Measurements from ENCODE around the gene FHIT. TPM values are rescaled to one million over a fixed set of nuclear protein-coding genes. Genes with fewer than 3 reads are reported as not detected.

The FHIT gene
- polyA plus RNA-seq, 3 donors: 25.7 to 31.0 (median 25.7) TPM

DNA sequence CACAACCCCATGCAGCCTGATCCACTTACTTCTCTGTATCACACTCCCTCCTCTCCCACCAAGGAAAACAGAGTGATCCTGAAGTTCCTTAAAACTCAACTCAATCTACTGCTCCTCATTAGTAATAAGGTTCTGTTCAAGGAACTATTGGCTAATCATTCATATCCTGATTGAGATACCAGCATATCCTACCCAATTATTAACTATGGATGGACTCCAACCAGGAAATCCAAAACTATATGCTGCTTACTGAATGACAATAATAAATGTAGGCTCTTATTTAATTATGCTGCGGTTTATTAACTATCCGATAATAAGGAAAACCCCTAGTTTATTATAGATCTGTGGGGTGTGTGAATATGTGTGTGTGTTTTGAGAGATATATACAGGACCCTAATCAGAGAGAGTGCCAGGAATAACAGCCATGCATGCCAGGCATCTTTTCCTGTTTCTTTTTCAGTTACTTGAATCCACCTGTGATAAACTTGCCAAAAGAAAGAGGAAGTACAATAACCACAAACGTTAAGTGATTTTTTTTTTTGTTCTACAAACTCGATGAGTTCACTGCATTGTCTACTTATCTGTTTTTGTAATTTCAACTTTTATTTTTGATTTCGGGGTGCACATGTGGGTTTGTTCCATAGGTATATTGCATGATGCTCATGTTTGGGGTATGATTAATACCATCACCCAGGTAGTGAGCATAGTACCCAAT is 1169.7 kb downstream of the FHIT start:
- DNase-seq (ENCODE audit: extremely low read depth in 1 of 11, low read depth in 9 of 11, low spot score in 4 of 11): no peak

DNA sequence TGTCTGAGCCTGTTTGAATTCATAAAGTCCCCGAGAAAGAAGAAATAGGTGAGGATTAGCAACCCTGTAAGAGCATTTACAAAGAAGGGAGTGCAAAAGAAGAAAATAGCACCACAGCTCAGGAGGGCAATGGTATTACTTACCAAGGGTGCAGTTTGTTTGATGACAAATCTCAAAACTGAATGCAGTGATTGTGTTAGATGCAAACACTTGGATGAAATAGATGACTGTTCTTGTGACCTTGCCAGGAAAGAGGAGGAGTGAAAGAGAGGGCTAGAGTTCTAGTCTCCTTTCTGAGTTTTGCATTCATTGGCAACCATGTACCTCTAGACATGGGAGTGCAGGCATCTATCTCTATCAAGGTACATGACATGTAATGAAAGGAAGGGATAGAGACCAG is 1170.6 kb downstream of the FHIT start:
- DNase-seq (ENCODE audit: extremely low read depth in 1 of 11, low read depth in 9 of 11, low spot score in 4 of 11): no peak

DNA sequence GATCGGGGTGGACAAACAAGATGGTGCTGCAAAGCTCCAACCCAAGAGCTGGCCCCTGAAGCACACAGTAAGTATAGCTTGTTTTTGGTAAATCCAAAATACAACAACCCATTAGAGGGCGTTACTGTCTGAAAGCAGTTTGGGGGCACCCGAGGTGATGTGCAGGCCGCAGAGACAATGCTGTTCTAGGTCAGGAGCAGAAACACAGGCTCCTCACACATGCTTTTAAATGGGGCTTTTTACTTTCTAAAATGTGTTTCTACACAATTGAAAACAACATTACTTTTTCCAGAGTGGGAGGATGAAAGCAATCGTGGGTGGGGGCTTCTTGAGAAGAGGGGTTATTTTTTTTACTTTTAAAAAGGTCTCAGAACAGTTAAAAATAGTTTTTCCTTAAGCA is 1172.2 kb downstream of the FHIT start:
- DNase-seq (ENCODE audit: extremely low read depth in 1 of 11, low read depth in 9 of 11, low spot score in 4 of 11): no peak

DNA sequence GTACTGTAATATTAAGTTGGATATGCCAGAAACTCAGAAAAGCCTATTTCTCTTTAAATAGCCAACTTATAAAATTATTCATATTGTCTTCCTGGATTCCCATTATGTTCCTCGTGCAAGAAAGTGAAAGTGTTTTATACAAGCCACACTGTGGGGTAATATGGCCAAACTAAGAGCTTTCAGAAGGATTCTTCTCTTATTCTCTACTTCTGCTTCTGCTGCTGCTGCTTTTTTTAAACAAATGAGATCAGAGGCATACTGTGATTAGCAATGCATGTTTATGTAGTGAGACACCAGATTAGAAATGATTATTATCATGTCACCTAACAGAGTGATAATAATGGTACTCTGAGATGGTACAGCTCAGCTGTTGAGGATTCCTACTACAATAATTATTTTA is 1174.9 kb downstream of the FHIT start:
- no peak for DNase-seq (ENCODE audit: extremely low read depth in 1 of 11, low read depth in 9 of 11, low spot score in 4 of 11)

DNA sequence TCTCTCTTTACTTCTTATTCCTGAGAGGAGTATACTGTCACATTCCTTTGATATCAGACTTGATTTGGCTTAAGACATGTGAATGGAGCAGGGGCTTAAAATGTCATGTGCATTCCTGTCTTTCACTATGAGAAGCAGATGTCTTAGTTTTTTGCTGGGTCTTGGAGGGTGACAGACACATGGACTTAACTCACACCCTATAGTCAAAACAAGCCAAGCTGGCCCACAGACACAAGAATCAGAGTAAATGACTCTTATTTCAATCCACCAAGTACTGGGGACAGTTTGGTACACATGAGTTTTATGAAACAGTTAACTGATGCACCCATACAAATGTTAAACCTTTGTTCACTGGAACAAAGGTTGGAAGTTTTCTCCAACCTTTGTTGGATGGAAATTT is 1177.3 kb downstream of the FHIT start:
- DNase-seq (ENCODE audit: extremely low read depth in 1 of 11, low read depth in 9 of 11, low spot score in 4 of 11): no peak

DNA sequence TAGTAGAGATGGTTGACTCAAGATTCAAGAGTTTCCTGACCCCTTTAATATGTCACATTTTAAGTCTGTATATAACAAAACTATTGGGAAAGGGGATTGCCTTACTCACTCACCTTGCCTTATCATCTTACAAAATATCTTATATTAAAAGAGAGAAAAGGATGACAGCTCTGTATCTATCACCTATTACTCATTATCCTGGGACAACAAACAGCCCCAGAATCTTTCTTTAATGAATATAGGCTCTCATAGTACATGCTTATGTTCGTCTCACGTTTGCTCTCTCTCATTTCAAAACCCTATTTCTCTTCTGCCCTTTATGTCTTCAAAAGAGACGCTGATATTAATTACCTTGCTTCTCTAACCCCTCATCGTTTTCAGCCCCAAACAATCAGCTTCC is 1178.0 kb downstream of the FHIT start:
- DNase-seq (ENCODE audit: extremely low read depth in 1 of 11, low read depth in 9 of 11, low spot score in 4 of 11): no peak

DNA sequence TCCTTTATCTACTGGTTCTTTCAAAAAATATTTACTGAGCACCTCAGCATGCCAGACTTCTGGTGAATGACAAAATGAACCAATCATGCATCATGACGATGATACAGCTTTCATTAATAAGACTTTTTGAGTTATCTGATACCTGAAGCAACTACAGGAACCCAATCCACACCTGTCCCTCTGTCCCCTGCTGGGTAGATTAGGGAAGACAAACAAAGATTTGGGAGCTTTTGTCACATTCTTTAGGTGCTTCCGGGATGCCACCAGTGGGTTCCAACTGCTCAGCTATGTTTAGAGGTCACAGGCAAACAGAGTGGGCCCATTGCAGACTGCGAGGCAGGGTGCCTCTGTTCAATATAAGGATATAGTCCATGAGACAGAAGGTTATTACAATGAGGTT is 1180.9 kb downstream of the FHIT start:
- DNase-seq (ENCODE audit: extremely low read depth in 1 of 11, low read depth in 9 of 11, low spot score in 4 of 11): no peak

DNA sequence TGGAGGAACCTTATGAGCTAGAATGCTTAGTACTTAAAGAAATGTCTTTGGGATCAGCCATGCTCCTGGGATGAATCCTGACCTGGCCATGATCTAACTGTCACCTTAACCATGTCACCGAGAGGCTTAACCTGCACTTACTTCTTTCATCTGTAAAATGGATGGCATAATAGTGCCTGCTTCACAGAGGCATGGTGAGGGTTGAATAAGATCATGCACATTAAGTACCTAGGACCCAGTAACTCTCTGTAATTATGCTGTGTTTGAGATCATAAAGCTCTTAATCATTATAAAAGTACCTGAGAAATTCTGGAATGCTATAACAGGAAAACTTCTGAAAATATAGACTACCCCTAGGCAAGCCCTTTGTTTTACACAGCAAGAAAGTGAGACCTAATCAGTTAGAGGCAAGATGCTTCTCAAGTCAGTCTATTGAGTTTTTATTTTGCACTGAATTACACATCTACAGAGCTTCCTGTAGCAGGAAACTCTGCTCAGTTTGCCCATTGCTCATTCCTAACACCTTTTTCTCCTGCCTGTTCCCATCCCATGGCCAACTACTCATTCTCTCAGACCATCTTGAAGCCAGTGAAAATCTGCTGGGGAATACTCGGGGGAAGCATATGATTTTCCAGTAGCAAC is 1185.9 kb downstream of the FHIT start:
- DNase-seq (ENCODE audit: extremely low read depth in 1 of 11, low read depth in 9 of 11, low spot score in 4 of 11): no peak

DNA sequence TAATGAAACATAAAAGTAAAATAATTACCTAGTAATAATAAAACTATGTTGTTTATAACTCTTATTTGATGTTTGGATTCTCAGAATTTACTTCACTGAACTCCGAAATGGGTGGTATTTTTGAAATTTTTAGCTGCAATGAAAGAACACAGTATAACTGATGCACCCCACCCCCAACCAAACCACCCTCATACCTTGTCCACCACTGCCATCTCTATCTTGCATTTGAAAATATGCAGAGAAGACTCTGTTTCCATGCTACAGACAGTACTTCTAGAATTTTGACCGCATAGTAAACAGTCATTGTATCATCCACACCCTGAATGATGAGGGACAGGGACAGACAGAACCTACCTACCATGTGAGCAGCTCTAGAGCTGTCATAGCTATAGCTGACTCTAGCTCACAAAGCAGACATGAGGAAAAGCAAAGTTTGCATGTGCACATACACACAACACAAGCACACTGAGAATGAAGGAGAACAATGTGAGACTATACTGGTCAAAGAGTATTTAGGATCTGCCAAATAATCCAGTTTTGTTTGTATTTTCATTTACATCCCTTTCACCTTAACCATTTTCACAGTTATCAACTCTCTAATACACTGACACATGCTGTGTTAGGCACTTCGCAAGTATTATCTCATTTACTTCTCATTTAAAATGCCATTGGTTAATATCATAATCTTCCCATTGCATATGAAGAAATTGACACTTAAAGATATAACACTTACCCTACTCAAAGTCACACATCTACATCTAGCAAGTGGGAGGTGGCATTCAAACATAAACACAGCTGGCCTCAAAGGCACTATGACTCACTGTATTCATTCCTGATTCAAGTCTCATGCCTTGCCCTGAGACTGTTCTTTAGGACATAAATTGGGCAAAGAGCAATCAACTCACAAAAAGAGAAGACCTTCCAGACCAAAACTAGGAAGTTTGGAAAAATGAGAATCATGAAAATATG is 1186.8 kb downstream of the FHIT start:
- DNase-seq (ENCODE audit: extremely low read depth in 1 of 11, low read depth in 9 of 11, low spot score in 4 of 11): no peak

DNA sequence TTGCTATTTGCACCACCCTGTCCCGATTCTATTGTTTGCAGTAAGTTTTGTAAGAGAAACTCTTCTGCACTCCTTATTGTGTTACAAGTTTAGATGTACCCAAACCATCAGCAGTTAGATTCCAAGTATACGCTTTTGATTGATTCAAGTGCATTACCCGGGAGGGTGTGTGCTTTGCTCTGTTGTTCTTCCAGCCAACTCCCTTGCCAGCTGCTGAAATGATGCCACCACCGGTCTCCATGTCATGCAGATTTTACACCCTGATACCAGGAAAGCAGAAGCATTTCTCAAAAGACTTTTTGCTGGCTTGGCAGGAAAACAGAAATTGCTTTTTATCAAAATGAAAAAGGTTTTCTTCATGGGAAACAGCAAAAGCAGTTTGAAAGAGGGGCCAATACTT is 1194.8 kb downstream of the FHIT start:
- no peak for DNase-seq (ENCODE audit: extremely low read depth in 1 of 11, low read depth in 9 of 11, low spot score in 4 of 11)

DNA sequence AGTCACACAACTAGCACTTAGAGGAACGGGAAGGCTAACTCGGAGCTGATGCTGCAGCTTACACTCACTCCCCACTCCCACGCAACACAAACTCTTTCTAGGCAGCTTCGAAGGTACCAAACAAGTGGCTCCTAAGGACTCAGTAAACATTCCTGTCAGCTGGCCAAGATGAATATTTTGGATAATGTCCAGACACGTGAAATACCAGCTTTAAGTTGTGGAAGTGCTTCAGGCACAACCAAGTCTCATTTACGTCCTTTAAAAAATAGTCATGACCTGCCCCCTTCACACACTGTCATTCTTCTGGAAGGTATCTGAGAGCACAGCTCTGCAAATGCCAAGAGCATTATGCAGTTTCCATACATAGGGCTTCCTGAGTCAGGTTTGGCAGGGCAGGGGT is 1195.5 kb downstream of the FHIT start:
- no peak for DNase-seq (ENCODE audit: extremely low read depth in 1 of 11, low read depth in 9 of 11, low spot score in 4 of 11)

DNA sequence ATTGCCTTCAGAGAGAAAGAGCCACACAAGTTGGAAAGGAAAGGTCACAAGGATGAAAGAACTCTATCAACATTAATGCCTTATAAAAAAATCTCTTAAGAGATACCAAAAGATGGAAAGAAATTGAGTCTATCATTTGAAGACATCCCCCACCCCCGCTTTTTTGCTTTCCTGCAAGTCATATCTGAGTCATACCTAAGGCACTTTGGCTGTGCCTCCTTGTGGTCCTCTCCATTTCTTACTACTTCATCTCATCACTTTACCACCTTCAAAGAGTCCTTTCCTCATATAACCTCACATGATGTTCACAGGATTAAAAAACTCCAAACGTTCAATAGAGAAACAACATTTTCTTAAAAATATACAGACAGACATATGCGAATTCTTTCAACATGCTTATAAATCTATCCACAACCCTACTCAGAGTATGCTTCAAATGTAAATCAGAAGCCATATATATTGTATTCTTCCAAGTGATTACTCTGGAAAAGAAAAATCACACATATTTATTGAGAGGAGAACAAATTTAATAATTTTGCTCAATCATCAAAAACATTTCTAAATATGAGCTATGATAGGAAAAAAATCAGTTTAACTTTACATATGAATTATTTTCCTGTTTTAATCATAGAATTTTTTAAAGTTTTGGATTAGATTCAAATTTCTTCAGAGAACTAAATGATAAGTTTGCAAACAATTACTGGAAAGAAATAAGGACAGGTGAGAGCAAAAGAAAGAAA is 1197.6 kb downstream of the FHIT start:
- no peak for DNase-seq (ENCODE audit: extremely low read depth in 1 of 11, low read depth in 9 of 11, low spot score in 4 of 11)

DNA sequence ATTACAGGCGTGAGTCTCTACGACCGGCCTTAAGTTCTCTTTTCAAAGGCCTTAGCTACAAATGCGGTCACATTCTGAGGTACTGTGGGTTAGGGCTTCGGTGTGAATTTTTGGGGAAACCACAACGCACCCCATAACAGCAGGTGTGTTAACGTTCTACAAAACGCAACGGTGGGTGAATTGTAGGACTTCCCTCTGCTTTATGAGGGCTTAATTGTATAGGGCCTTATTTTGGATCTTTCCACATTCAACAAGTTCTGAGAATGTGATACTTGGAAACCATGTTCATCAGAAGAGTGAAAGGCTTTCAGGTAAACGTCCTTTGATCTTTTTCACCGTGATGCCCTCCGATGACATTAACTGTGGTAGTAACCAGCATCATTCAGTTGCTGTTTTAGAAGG is 1202.8 kb downstream of the FHIT start:
- no peak for DNase-seq (ENCODE audit: extremely low read depth in 1 of 11, low read depth in 9 of 11, low spot score in 4 of 11)

DNA sequence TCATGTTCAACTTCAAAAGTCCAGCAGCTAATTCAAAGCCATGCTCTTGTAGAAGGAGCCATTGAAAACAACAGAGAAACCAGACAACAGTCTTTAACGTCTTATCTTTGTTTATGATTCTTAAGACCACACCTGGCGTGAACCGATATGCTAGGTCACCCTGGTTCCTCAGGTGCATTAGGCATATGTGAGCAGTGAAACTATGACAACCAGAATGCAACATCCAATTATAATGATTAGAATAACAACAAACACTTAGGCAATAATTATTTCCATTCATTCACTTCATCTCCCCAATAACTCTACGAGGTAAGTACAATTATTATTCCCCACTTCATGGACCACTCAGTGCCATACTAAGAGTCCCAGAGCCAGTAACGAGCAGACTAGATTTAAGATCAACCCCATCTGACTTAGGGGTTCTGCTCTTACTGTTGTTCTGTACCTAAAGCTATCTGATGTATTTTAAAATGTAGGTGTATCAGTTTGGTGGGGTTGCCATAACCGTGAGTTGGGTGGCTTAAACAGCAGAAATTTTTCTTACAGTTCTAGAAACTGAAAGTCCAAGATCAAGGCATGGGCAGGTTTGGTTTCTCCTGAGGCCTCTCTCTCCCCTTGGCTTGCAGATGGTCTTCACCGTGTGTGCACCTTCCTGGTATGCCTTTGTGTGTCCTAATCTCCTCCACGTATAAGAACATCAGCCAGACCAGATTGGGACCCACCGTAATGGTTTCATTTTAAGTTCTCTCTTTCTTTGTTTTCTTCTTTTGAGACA is 1203.6 kb downstream of the FHIT start:
- no peak for DNase-seq (ENCODE audit: extremely low read depth in 1 of 11, low read depth in 9 of 11, low spot score in 4 of 11)

DNA sequence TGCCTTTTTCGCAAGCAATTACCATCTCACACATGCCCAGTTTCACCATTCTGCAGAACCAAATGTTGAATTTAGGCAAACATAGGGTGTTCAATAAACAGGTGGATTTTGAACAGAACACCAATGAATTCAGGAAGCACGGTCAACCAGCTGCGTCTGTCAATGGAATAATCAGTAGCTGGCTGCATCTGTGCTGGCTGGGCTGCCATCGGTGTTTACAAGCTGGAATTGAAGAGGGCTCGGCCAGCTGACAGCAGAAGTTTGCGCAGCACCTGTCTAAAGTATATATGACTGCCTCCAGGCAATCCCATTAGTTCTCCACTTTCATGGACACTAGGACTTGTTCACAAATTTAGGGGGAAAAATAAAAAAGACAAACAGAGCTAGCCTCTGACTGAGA is 1205.0 kb downstream of the FHIT start:
- no peak for DNase-seq (ENCODE audit: extremely low read depth in 1 of 11, low read depth in 9 of 11, low spot score in 4 of 11)

DNA sequence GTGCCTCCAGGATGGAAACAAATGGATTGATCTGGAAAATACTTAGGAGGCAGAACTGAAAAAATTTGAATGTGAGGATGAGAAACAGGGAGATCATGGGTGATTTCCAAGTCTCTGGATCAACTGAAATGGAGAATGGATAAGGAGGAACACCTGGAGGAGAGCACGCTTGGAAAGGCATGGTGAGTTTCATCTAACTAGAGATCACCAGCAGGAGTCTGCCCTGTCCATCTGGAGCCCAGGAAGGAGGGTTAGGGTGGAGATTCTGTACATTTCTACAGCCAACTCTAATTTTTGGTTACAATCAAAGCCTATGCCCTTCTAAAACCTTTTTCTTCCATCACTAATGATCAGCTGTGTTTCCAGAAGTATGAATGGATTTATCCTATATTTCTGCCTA is 1205.6 kb downstream of the FHIT start:
- no peak for DNase-seq (ENCODE audit: extremely low read depth in 1 of 11, low read depth in 9 of 11, low spot score in 4 of 11)

DNA sequence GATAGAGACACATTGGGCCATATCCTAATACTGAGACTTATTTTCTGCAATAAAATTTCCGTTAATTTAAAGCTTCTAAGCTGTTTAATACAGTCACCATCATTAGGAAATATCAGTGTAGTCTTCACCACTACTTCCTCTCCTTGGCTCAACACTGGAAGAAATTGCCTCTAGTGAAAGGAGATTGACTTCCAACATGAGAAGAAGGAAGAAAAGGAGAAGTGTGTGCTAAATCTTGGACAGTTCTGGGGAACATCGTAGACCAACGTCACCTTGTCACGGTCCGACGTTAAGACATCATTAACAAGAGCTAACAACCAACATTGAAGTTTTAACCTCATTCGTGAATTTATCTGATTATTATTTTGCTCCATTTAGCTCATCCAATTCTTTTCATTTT is 1214.4 kb downstream of the FHIT start:
- DNase-seq (ENCODE audit: extremely low read depth in 1 of 11, low read depth in 9 of 11, low spot score in 4 of 11): no peak

DNA sequence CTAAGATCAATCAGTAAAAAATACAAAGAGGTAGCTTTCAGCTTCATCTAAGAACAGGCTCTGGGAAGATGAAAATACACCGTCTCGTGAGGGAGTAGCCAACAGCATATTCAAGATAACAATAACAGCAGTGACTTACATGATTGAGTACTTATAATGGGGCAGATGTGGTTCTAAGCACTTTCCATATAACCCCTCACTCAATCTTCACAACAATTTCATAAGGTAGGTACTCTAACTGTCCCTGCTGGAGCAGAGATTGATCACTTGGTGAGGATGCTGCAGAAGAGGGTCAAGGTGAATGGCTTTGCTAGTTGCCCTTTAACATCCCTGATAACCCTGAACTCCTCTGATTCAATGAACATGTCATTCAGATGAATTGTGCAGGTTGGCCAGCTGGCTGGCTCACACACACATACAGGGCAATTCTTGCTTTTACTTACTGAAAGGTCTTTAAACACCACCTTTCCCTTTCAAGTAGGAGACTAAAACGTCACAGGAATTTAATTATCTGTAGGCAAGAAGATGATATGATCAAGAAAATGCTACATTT is 1217.3 kb downstream of the FHIT start:
- DNase-seq (ENCODE audit: extremely low read depth in 1 of 11, low read depth in 9 of 11, low spot score in 4 of 11): no peak
